Activated CD4-positive, alpha-beta T cell treated with anti-CD3 and anti-CD28 coated beads, Interleukin-2, amount 50 U/mL, for 4 hours (primary cell): Measurements from ENCODE around the gene ELL.
A peak's percentile ranks its signal among the peaks of the same experiment; 100 is the strongest.

Source experiments
- DNase-seq, 2 experiments: peaks; one replicate each; pipeline ENCODE4 v3.0.0-alpha.2; 2020

ELL gene

GRCh38 chr19:18487576-18488402, 34.1 kb downstream of the ELL start:
- DNase-seq, result no peak

- no peak for DNase-seq
These were observed 35.1 kb downstream of the ELL start for GRCh38 chr19:18486746-18487145.

- DNase-seq, result no peak
These were observed 36.9 kb downstream of the ELL start for GRCh38 chr19:18484992-18485391.

- DNase-seq, result no peak
These were observed 38.6 kb downstream of the ELL start for GRCh38 chr19:18483119-18483890.

GRCh38 chr19:18481505-18482222, 40.2 kb downstream of the ELL start:
- no peak for DNase-seq

GRCh38 chr19:18480006-18480691, 41.7 kb downstream of the ELL start:
- no peak for DNase-seq

- peak; percentile 29 to 35 for DNase-seq
These were observed 43.1 kb downstream of the ELL start for GRCh38 chr19:18478545-18479311.

GRCh38 chr19:18477974-18478373, 43.9 kb downstream of the ELL start:
- no peak for DNase-seq

- no peak for DNase-seq
These were observed 44.7 kb downstream of the ELL start for GRCh38 chr19:18477042-18477779.

GRCh38 chr19:18476507-18477041, 45.3 kb downstream of the ELL start:
- DNase-seq, result no peak

- DNase-seq, result no peak
These were observed 46.0 kb downstream of the ELL start for GRCh38 chr19:18475762-18476331.

GRCh38 chr19:18475004-18475453, 46.8 kb downstream of the ELL start:
- no peak for DNase-seq

- DNase-seq, result no peak
These were observed 47.4 kb downstream of the ELL start for GRCh38 chr19:18474366-18474887.

- DNase-seq, result no peak
These were observed 48.2 kb downstream of the ELL start for GRCh38 chr19:18473706-18474087.

- DNase-seq, result no peak
These were observed 48.7 kb downstream of the ELL start for GRCh38 chr19:18473003-18473705.

- DNase-seq, result no peak
These were observed 51.1 kb downstream of the ELL start for GRCh38 chr19:18470787-18471186.

- DNase-seq, result peak; percentile 49 to 56
These were observed 52.6 kb downstream of the ELL start for GRCh38 chr19:18469069-18469846.

- no peak for DNase-seq
These were observed 53.4 kb downstream of the ELL start for GRCh38 chr19:18468517-18468916.

GRCh38 chr19:18467978-18468377, 53.9 kb downstream of the ELL start:
- DNase-seq, result no peak
